Measurements from ENCODE around the gene MIA2. TPM values are rescaled to one million over a fixed set of nuclear protein-coding genes. Genes with fewer than 3 reads are reported as not detected.
A peak's percentile ranks its signal among the peaks of the same experiment; 100 is the strongest.
"Not testable (repeated sequence)": the region's sequence is repeated elsewhere in the genome, so short reads cannot be mapped to it uniquely, and the experiment has no call there.

The MIA2 gene, protein sequence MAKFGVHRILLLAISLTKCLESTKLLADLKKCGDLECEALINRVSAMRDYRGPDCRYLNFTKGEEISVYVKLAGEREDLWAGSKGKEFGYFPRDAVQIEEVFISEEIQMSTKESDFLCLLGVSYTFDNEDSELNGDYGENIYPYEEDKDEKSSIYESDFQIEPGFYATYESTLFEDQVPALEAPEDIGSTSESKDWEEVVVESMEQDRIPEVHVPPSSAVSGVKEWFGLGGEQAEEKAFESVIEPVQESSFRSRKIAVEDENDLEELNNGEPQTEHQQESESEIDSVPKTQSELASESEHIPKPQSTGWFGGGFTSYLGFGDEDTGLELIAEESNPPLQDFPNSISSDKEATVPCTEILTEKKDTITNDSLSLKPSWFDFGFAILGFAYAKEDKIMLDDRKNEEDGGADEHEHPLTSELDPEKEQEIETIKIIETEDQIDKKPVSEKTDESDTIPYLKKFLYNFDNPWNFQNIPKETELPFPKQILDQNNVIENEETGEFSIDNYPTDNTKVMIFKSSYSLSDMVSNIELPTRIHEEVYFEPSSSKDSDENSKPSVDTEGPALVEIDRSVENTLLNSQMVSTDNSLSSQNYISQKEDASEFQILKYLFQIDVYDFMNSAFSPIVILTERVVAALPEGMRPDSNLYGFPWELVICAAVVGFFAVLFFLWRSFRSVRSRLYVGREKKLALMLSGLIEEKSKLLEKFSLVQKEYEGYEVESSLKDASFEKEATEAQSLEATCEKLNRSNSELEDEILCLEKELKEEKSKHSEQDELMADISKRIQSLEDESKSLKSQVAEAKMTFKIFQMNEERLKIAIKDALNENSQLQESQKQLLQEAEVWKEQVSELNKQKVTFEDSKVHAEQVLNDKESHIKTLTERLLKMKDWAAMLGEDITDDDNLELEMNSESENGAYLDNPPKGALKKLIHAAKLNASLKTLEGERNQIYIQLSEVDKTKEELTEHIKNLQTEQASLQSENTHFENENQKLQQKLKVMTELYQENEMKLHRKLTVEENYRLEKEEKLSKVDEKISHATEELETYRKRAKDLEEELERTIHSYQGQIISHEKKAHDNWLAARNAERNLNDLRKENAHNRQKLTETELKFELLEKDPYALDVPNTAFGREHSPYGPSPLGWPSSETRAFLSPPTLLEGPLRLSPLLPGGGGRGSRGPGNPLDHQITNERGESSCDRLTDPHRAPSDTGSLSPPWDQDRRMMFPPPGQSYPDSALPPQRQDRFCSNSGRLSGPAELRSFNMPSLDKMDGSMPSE (N-terminal part only)
- 10.2 TPM for polyA plus RNA-seq (2013, experiment 1 of 2; ENCODE audit: insufficient read length)
- 11.8 TPM for polyA plus RNA-seq (2013, experiment 2 of 2; ENCODE audit: insufficient read length)

DNA sequence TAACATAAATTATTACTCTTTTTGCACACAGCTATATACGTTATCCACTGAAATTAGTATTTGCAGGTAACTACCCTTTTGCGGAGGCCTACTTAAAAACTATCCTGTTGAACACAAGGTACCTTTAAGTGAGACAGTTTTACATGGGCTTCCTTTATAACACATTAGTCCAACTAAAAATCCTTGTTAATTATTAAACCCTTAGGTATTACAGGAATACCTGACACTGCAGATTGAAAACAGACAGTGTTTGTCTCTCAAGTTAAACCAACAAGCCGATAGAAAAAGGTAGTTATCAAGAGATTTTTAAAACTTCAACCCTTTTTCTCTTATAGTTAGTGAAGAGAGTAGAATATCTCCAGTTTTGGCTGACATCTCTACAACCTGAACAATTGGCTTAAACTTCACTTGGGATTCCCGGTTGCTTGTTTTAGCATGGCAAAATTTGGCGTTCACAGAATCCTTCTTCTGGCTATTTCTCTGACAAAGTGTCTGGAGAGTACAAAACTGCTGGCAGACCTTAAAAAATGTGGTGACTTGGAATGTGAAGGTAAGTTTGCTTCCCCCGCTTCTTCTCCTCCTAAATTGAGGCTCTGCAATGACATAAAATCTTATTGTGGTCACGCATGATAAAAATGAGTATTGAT lies at the start of gene MIA2:
MIA2 (plus strand) TSS at position 236 of the 647 bp plus-strand sequence; CDS start at position 436, 200 bp downstream.
- DNase-seq = no peak

DNA sequence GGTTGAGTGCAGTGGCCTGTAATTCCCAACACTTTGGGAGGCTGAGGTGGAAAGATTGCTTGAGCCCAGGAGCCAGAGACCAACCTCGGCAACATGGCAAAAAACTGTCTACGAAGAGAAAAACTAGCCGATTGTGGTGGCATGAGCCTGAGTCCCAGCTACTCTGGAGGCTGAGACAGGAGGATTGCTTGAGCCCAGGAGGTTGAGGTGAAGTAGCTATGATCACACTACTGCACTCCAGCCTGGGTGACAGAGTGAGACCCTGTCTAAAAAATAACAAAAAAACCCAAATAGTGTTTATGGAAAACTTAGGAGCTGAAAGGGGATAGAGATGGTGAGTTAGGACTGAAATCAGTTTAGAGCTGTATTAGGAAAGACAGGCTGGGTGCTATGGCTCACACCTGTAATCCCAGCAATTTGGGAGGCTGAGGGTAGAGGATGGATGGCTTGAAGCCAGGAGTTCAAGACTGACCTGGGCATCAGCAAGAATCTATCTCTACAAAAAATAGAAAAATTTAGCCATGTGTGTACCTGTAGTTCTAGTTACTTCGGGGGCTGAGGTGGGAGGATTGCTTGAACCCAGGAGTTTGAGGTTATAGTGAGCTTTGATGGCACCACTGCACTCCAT lies 49.0 kb upstream of the MIA2 start:
- no peak for DNase-seq

DNA sequence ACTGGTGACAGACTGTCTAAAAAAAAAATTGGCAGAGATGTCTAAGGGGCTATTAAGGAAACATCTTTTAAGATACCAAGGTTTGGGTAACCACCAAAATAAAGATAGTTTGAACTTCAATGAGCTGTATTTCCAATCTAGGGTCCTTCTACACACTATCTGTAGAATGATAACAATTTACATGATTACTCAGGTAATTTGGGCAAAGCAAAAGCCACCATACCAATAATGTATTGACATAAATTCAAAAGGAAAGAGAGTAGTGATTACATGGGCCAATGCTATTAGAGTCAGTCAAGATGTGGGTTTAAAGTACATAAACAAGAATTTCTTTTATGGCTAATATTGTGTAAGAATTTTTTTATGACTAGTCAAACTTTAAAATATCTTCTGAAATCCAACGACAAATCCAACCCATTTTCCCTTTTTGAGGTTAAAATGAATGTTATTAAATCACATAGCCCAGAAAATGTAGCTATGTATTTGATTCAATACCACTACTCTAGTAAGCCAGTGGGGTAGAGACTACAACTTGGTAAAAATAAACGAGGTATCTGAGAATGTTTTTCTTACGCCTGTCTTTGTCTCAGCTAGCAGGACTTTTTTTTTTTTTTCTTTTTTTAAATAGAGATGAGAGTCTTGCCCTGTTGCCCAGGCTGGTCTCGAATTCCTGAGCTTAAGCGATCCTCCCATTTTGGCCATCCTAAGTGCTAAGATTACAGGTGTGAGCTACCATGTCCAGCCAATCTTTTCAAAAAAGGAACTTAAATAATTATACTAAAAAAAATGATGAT lies 48.3 kb upstream of the MIA2 start:
- DNase-seq = no peak

DNA sequence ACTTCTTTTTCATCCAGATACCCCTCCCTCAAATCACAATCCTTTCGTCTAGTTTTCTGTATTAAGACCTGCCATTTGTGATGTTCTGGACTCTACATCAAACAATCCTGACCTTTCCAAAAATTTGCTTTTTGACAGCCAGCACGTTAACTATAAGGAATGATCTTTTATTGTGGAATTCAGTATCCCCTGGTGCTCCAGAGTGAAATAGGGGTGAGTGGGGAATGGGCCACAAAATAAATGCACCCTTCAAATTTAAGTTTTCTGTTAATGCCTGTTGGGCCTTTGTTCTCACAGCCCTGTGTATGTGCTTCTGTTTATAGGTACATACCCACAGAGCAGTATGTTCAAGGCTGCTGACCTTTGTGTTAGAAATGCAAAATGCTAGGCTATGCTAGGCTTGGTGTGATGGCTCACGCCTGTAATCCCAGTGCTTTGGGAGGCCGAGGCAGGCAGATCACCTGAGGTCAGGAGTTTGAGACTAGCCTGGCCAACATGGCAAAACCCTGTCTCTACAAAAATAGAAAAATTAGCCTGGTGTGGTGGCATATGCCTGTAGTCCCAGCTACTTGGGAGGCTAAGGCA lies 46.7 kb upstream of the MIA2 start:
- no peak for DNase-seq

DNA sequence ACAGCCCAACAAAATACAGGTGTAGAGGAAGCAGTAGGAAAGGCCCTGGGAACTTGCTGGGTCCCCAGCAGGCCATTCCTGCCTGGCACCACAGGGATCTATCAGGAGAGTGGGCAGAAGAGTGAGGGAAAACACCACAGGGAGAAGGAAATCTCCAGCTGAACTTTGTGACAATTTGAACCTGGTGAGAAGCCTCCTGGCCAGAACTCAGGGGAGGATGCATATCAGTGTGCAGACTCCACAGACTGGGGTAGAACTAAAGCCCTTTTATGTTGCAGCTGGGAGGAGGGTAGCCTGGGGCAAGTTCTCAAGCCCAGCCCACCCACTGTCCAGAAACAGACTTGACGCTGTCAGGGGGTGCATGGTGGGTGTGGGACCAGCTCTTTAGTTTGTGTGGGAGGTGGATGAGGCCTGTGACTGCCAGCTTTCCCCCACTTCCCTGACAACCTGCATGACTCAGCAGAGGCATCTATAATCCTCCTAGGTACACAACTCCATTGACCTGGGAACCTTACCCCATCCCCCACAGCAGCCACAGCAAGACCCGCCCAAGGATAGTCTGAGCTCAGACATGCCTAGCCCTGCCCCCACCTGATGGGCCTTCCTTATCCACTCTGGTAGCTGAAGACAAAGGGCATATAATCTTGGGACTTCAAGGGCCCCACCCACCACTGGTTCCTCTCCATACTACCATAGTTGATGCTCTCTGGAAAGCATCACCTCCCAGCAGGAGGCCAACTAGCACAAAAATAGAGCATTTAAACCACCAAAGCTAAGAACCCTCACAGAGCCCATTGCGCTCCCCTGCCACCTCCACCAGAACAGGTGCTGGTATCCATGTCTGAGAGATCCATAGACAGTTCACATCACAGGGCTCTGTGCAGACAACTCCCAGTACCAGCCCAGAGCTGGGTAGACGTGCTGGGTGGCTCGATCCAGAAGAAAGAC lies 29.8 kb upstream of the MIA2 start:
- DNase-seq = no peak

DNA sequence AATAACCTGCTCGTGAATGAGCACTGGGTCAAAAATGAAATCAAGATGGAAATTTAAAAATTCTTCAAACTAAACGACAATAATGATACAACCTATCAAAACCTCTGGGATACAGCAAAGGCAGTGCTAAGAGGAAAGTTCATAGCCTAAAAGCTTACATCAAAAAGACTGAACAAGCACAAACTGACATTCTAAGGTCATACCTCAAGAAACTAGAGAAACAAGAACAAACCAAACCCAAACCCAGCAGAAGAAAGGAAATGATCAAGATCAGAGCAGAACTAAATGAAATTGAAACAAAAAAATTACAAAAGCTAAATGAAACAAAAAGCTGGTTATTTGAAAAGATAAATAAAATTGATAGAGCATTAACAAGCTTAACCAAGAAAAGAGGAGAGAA lies 26.3 kb upstream of the MIA2 start:
- not testable (repeated sequence) for DNase-seq

DNA sequence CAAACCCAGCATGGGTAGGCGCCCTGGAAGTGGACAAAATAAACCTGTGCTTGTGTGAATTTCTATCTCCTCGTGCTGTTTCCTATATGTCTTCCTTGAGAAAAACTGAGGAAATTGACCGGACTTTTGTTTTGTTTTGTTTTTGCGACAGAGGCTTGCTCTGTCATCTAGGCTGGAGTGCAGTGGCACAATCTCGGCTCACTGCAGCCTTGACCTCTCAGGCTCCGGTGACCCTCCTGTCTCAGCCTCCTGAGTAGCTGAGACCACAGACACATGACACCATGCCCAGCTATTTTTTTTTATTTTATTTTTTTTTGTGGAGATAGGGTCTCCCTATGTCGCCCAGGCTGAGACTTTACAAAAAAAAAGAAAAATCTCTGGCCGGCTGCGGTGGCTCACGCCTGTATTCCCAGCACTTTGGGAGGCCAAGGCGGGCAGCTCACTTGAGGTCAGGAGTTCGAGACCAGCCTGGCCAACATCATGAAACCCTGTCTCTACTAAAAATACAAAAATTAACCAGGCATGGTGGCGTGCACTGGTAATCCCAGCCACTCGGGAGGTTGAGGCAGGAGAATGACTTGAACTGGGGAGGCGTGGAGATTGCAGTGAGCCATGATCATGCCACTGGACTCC lies 22.5 kb upstream of the MIA2 start:
- DNase-seq = no peak

DNA sequence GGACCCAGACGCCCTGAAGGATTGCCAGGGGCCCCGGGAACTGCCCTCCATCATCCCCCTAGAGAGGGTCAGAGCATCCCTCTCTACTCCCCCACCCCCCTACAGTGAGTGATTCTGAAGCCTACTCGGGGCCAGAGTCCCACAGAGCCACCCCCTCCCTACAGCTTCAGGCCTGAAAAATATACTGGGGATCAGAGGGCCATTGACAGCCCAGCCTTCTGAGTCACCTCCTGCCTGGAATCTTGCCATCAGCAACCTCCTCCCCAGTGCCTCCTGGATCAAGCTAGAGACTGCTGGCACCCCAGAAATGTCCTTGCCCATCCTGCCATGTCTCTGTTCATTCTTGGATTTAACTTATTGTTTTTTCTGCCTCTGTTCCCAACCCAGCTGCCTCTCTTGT lies 21.7 kb upstream of the MIA2 start:
- DNase-seq = no peak

DNA sequence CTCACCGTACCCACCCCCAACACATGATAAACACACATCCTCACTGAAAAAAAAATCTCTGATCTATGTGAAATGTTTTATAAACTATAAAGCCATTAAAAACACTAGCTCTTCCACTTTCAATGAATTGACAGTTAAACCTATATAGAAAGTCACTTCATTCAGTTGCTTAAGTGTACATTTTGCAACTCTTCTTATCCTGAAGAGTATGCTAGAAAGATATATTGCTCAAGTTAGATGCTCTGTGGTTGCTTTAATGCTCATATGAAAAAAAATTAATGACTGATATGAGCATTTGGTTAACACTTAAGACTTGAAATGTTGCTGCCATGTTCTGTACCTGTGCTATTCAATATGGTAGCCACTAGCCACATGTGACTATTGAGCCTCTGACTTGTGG lies 21.0 kb upstream of the MIA2 start:
- DNase-seq = no peak

DNA sequence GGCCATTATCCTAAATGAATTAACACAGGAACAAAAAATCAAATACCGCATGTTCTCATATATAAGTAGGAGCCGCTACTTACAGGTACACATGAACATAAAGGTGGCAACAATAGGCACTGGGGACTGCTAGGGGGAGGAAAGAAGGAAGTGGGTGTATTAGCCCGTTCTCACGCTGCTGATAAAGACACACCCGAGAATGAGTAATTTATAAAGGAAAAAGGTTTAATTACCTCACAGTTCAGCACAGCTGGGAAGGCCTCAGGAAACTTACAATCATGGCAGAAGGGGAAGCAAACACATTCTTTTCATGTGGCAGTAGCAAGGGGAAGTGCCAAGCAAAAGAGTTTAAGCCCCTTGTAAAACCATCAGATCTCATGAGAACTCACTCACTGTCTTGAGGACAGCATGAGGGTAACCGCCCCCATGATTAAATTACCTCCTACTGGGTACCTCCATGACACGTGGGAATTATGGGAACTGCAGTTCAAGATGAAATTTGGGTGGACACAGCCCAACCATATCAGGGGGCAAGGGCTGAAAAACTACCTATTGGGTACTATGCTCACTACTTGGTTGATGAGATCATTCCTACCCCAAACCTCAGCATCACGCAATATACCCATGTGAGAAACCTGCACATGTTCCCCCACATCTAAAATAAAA lies 16.4 kb upstream of the MIA2 start:
- DNase-seq = no peak

DNA sequence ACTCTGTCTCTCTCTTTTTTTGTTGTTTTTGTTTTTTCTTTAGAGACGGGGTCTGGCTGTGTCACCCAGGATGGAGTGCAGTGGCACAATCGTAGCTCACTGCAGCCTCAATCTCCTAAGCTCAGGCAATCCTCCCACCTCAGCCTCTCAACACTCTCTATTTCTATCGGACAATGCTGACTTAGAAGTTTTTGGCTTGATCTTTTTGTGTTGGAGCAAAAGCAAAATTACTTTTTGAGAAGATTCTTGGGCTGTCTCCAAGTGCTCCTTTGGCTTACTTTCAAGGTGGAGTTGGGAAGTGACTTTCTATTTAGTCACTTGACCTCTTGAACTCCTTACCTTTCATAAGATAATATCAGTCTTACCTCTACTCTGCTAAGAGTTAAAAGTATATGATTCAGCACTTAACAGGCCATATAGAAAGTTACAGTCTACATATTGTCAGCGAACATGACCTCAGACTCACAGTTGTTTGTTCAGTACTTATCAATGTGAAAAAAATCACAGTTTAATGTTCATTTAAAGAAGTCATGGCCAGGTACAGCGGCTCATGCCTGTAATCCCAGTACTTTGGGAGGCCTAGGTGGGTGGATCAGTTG lies 15.4 kb upstream of the MIA2 start:
- no peak for DNase-seq

DNA sequence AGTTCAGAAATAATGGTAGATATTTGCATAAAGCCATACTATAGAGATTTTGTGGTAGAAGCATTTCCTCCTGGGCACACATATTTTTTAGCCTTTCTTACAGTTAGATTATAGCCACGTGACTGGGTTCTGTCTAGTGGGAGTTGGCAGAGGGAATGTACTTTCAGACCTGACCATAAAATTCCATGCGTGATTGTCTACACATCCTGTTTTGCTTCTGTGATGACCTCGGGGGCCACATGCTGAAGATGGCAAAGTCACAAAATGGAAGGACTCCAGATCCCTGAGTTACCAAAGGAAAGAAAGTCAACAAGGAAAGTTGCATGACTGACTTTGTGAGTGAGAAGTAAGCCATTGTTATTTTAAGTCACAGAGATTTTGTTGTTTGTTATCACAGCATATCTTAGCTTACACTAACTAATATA lies 14.6 kb upstream of the MIA2 start:
- DNase-seq = peak; percentile 20

DNA sequence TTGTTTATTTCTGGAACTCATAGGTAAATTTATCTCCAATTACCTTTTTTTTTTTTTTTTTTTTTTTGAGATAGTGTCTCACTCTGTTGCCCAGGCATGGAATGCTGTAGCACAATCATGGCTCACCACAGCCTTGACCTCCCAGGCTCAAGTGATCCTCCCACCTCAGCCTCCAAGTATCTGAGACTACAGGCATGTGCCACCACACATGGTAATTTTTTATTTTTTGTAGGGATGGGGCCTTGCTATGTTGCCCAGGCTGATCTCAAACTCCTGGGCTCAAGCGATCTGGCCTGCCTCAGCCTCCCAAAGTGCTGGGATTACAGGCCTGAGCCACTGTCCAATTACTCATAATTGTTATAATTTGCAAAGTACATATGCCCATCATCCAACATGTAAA lies 13.2 kb upstream of the MIA2 start:
- DNase-seq = not testable (repeated sequence)

DNA sequence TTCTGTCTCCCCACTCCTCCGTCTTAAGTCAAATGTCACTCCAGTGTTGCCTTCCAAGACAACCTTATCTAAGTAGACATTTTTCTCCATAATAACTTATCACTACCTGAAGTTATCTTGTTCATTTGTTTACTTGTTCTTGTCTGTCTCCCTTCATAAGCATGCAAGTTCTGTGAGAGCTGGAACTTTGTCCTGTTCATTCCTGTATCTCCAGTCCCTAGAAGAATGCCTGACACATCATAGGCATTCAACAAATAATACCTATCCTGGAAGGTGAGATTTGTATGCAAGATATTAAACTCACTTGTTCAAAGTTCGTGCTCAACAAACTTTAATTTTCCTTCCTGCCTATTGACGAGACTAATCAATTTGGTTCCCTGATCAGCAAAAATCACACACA lies 5.7 kb upstream of the MIA2 start:
- no peak for DNase-seq

DNA sequence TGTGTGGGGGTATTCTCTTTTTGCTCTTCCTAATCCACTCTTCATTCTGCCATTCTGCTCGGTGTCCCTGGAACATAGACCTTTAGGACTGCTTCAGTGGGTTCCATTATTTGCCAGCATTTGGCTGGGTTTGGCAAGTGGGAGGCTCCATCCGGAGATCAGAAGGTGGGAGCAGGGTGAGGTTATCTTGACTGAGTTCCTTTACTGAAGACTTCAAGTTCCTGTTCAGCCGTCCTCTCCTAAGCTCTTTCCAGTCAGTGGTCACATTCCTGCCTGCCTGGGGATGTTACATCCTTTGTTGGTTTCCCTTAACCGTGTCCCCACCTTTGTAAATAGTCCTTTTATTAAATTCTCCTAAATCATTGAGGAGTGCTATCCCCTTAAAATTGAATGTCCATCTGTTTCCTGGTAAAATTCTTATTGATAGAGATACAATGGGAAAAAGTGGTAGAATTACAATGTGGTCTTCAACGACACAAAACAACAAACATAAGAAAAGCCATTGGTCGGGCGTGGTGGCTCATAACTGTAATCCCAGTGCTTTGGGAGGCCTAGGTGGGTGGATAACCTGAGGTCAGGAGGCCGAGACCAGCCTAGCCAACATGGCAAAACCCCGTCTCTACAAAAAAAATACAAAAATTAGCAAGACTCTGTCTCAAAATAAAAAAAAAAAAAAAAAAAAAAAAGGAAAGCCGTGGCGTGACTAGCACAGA lies 5.0 kb upstream of the MIA2 start:
- no peak for DNase-seq

DNA sequence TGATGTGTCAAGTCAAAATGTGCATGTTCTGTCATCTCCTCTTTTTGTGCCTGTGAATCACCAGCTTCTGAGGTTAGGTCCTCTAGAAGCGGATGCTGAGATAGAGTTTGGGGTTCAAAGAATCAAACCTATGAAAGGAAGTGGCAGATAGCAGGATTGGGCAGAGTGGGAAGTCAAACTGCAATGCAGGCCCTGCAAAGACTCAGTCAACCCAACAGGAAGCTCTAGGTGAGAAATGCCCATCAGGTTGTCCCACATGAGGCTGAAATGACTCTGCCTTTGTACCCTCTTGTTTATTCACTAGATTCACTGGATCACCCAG lies 4.5 kb upstream of the MIA2 start:
- no peak for DNase-seq

DNA sequence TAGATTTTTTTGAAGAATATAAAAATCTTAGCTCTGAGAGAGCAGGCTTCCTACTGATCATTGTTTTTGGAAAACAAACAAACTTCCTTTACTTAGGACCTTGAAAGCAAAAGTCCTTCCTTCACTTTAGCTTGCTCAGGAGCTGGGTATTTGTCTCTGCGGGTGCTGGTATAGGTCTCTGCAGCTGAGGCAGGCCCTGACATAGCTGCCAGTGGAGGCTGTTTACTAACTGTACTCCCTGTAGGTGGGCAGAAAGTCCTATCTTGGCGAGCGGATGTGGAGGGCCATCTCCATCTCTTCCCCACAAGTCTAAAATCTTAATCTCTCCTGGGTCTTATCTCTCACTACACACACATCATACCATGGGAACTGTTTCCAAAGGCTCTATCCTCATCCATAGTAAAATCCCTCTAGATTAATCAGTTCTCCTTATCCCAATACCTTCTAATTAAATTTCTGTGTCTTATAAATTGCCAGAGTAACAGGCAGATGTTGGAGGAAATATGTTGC lies 4.1 kb upstream of the MIA2 start:
- no peak for DNase-seq

All from fibroblast of skin of back (primary cell).